NCI-H2227 (cell line): ENCODE results near the gene RNF6.
A peak's percentile ranks its signal among the peaks of the same experiment; 100 is the strongest.

ENCODE experiments used
- DNase-seq: peaks from one replicate; lab custom pipeline; 2025; ENCODE audit not compliant: unreplicated experiment; lab: John Stamatoyannopoulos, UW

The RNF6 gene

GRCh38 chr13:26227166-26227971 is 5.3 kb upstream of the RNF6 start:
- no peak for DNase-seq

- DNase-seq = no peak
Observed at GRCh38 chr13:26225896-26226617, 3.9 kb upstream of the RNF6 start.

GRCh38 chr13:26222520-26223046 is 469 bp upstream of the RNF6 start:
- no peak for DNase-seq

GRCh38 chr13:26221399-26221720 is 754 bp downstream of the RNF6 start:
- DNase-seq = no peak

- DNase-seq = no peak
Observed at GRCh38 chr13:26220575-26220974, 1.5 kb downstream of the RNF6 start.

- DNase-seq = no peak
Observed at GRCh38 chr13:26219726-26220125, 2.4 kb downstream of the RNF6 start.

GRCh38 chr13:26216042-26216441 is 6.1 kb downstream of the RNF6 start:
- DNase-seq = no peak

- DNase-seq = no peak
Observed at GRCh38 chr13:26213982-26214381, 8.1 kb downstream of the RNF6 start.

- DNase-seq = no peak
Observed at GRCh38 chr13:26213345-26213744, 8.8 kb downstream of the RNF6 start.

GRCh38 chr13:26208287-26208686 is 13.8 kb downstream of the RNF6 start:
- no peak for DNase-seq

- DNase-seq = no peak
Observed at GRCh38 chr13:26202365-26202972, 19.6 kb downstream of the RNF6 start.

- DNase-seq = no peak
Observed at GRCh38 chr13:26200811-26201210, 21.3 kb downstream of the RNF6 start.

- no peak for DNase-seq
Observed at GRCh38 chr13:26198116-26198515, 24.0 kb downstream of the RNF6 start.

GRCh38 chr13:26197298-26197697 is 24.8 kb downstream of the RNF6 start:
- DNase-seq = no peak

GRCh38 chr13:26186995-26187394 is 35.1 kb downstream of the RNF6 start:
- no peak for DNase-seq

GRCh38 chr13:26186118-26186870 is 35.8 kb downstream of the RNF6 start:
- peak; percentile 95 for DNase-seq

- no peak for DNase-seq
Observed at GRCh38 chr13:26185720-26186117, 36.4 kb downstream of the RNF6 start.

GRCh38 chr13:26184791-26185250 is 37.3 kb downstream of the RNF6 start:
- peak; percentile 59 for DNase-seq

GRCh38 chr13:26183416-26183815 is 38.7 kb downstream of the RNF6 start:
- no peak for DNase-seq

GRCh38 chr13:26179344-26179743 is 42.8 kb downstream of the RNF6 start:
- DNase-seq = no peak

GRCh38 chr13:26168835-26169234 is 53.3 kb downstream of the RNF6 start:
- no peak for DNase-seq
